Uterus (tissue), 2 donors: ENCODE measurements around the gene MEF2A.

ENCODE experiments used
- CTCF ChIP-seq, 4 experiments: fragments of 200-600 bp in 2 of 4; fragments of 450-650 bp in 2 of 4; sonication (generic) in 2 of 4; IDR thresholded peaks; one replicate each; pipeline ENCODE4 v1.5.1; 2016 to 2019; ENCODE audit warnings: antibody characterized with exemption in 4 of 4, mild to moderate bottlenecking in 2 of 4, moderate library complexity in 1 of 4
- POLR2A ChIP-seq, 2 donors: fragments of 450-650 bp; IDR thresholded peaks; one replicate each; pipeline ENCODE4 v1.6.1; 2016; ENCODE audit warnings: antibody characterized with exemption in 2 of 2, mild to moderate bottlenecking in 1 of 2, moderate library complexity in 1 of 2

DNA sequence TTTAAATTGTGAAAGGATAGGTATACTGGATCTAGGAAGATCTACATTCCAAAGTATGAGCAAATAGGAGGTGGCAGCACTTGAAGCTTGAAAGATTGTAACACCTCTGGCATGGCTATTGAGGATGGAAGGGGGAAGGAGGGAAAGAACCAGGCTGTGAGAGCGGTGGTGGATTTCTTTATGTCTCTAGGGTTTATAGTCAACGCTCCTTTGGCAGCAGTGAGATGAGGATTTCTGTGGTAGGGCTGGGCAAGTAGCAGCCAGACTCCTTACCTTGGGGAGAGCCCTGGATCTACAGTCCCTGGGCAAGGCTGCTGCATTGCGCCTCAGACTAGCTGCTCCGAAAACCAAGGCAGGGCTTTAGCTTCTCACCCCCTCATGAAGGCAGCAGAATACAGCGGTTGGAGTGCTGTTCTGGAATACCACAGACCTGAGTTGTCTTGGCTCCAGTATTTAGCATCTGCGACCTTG, 53.2 kb downstream of the MEF2A start:
- TF ChIP-seq CTCF (IDR thresholded peaks at IDR 0.05) (no peak), POLR2A (IDR thresholded peaks at IDR 0.05) (no peak)
